ENCODE data around the gene CACNA1A. TPM values are rescaled to one million over a fixed set of nuclear protein-coding genes. Genes with fewer than 3 reads are reported as not detected.

Gene CACNA1A
- total RNA-seq, 2 experiments from 2014 or later = 1.4 to 2.1 TPM

- DNase-seq (no peak), ATAC-seq (no peak)
- CTCF ChIA-PET = no interaction called here
- Mint-ChIP-seq H3K4me1 (no peaks in the 10 kb centered on the region), H3K4me3 (no peak overlapping the region), H3K36me3 (no peaks in the 10 kb centered on the region), H3K9me3 (ENCODE audit: low read depth) (no peaks in the 10 kb centered on the region), H3K27me3 (peaks cover 26% of the 10 kb centered on the region), H3K27ac (no peak overlapping the region)
Measured at GRCh38 chr19:13298565-13299481, 207.5 kb downstream of the CACNA1A start.

GRCh38 chr19:13297023-13297422 lies 209.3 kb downstream of the CACNA1A start:
- no peak for ATAC-seq
- Mint-ChIP-seq H3K4me1 (no peaks in the 10 kb centered on the region), H3K9me3 (ENCODE audit: low read depth) (no peaks in the 10 kb centered on the region), H3K4me3 (no peak overlapping the region), H3K27ac (no peak overlapping the region), H3K27me3 (peaks cover 23% of the 10 kb centered on the region), H3K36me3 (no peaks in the 10 kb centered on the region)
- no peak for DNase-seq
- CTCF ChIA-PET = no interaction called here

GRCh38 chr19:13294812-13295567 lies 211.3 kb downstream of the CACNA1A start:
- no peaks in the 10 kb centered on the region for H3K9me3 Mint-ChIP-seq (ENCODE audit: low read depth)
- H3K27me3 Mint-ChIP-seq = peaks cover 14% of the 10 kb centered on the region
- ATAC-seq (no peak), DNase-seq (no peak)
- no peaks in the 10 kb centered on the region for H3K36me3 Mint-ChIP-seq
- CTCF ChIA-PET = no interaction called here
- no peaks in the 10 kb centered on the region for H3K4me1 Mint-ChIP-seq
- H3K27ac Mint-ChIP-seq = no peak overlapping the region
- no peak overlapping the region for H3K4me3 Mint-ChIP-seq

GRCh38 chr19:13291913-13292312 lies 214.4 kb downstream of the CACNA1A start:
- H3K36me3 Mint-ChIP-seq = no peaks in the 10 kb centered on the region
- ATAC-seq (no peak), DNase-seq (no peak)
- no peak overlapping the region for H3K4me3 Mint-ChIP-seq
- peaks cover 3% of the 10 kb centered on the region for H3K27me3 Mint-ChIP-seq
- H3K9me3 Mint-ChIP-seq (ENCODE audit: low read depth) = no peaks in the 10 kb centered on the region
- H3K27ac Mint-ChIP-seq = no peak overlapping the region
- CTCF ChIA-PET = interaction anchor here (1.3 kb wide), 1 partner anchor 13 kb away, joined by 3 read pairs; no protein-coding TSS in a partner anchor
- H3K4me1 Mint-ChIP-seq = no peaks in the 10 kb centered on the region

- DNase-seq = no peak
- CTCF ChIA-PET = interaction anchor here (1.3 kb wide), 1 partner anchor 12 kb away, joined by 3 read pairs; no protein-coding TSS in a partner anchor
- no peaks in the 10 kb centered on the region for H3K4me1 Mint-ChIP-seq
Measured at GRCh38 chr19:13290741-13291140, 215.5 kb downstream of the CACNA1A start.

GRCh38 chr19:13289295-13289694 lies 217.0 kb downstream of the CACNA1A start:
- no peaks in the 10 kb centered on the region for H3K36me3 Mint-ChIP-seq
- H3K27me3 Mint-ChIP-seq = no peaks in the 10 kb centered on the region
- H3K27ac Mint-ChIP-seq = no peak overlapping the region
- no peaks in the 10 kb centered on the region for H3K9me3 Mint-ChIP-seq (ENCODE audit: low read depth)
- no peak overlapping the region for H3K4me3 Mint-ChIP-seq
- ATAC-seq (no peak), DNase-seq (no peak)
- no peaks in the 10 kb centered on the region for H3K4me1 Mint-ChIP-seq
- CTCF ChIA-PET = interaction anchor here (1.4 kb wide), 1 partner anchor 12 kb away, joined by 4 read pairs; no protein-coding TSS in a partner anchor

More at GRCh38 chr19:13290741-13291140, 215.5 kb downstream of the CACNA1A start:
- no peak for ATAC-seq
- no peak overlapping the region for H3K27ac Mint-ChIP-seq
- peaks cover 2% of the 10 kb centered on the region for H3K27me3 Mint-ChIP-seq
- H3K4me3 Mint-ChIP-seq = no peak overlapping the region
- H3K9me3 Mint-ChIP-seq (ENCODE audit: low read depth) = no peaks in the 10 kb centered on the region
- H3K36me3 Mint-ChIP-seq = no peaks in the 10 kb centered on the region

GRCh38 chr19:13286195-13286985 lies 219.9 kb downstream of the CACNA1A start:
- no peaks in the 10 kb centered on the region for H3K9me3 Mint-ChIP-seq (ENCODE audit: low read depth)
- no peak for ATAC-seq
- H3K27me3 Mint-ChIP-seq = peaks cover 4% of the 10 kb centered on the region
- H3K4me3 Mint-ChIP-seq = no peak overlapping the region
- CTCF ChIA-PET = interaction anchor here (1.0 kb wide), 1 partner anchor 8 kb away, joined by 5 read pairs; no protein-coding TSS in a partner anchor
- H3K36me3 Mint-ChIP-seq = no peaks in the 10 kb centered on the region
- no peak overlapping the region for H3K27ac Mint-ChIP-seq
- H3K4me1 Mint-ChIP-seq = no peaks in the 10 kb centered on the region
- no peak for DNase-seq

- peaks cover 4% of the 10 kb centered on the region for H3K27me3 Mint-ChIP-seq
- H3K4me1 Mint-ChIP-seq = no peaks in the 10 kb centered on the region
- no peaks in the 10 kb centered on the region for H3K36me3 Mint-ChIP-seq
- CTCF ChIA-PET = no interaction called here
- no peak overlapping the region for H3K27ac Mint-ChIP-seq
- no peaks in the 10 kb centered on the region for H3K9me3 Mint-ChIP-seq (ENCODE audit: low read depth)
- DNase-seq = no peak
- no peak for ATAC-seq
- no peak overlapping the region for H3K4me3 Mint-ChIP-seq
Measured at GRCh38 chr19:13284929-13285928, 221.1 kb downstream of the CACNA1A start.

GRCh38 chr19:13283871-13284270 lies 222.4 kb downstream of the CACNA1A start:
- CTCF ChIA-PET = interaction anchor here (0.9 kb wide), 1 partner anchor 190 kb away, joined by 4 read pairs; no protein-coding TSS in a partner anchor
- no peak for ATAC-seq
- DNase-seq = no peak
- Mint-ChIP-seq H3K4me3 (no peak overlapping the region), H3K4me1 (no peaks in the 10 kb centered on the region), H3K27ac (no peak overlapping the region), H3K9me3 (ENCODE audit: low read depth) (no peaks in the 10 kb centered on the region), H3K27me3 (peaks cover 4% of the 10 kb centered on the region), H3K36me3 (no peaks in the 10 kb centered on the region)

- Mint-ChIP-seq H3K9me3 (ENCODE audit: low read depth) (no peaks in the 10 kb centered on the region), H3K27me3 (peaks cover 4% of the 10 kb centered on the region), H3K4me3 (no peak overlapping the region), H3K4me1 (peaks cover 9% of the 10 kb centered on the region), H3K27ac (no peak overlapping the region), H3K36me3 (no peaks in the 10 kb centered on the region)
- ATAC-seq (no peak), DNase-seq (no peak)
- CTCF ChIA-PET = interaction anchor here (0.8 to 2.1 kb wide), 2 partner anchors 296 to 307 kb away, joined by 3 to 11 read pairs; no protein-coding TSS in a partner anchor
Measured at GRCh38 chr19:13282486-13283065, 223.7 kb downstream of the CACNA1A start.

- no peak for ATAC-seq
- Mint-ChIP-seq H3K4me1 (peaks cover 17% of the 10 kb centered on the region), H3K9me3 (ENCODE audit: low read depth) (no peaks in the 10 kb centered on the region), H3K27ac (no peak overlapping the region), H3K27me3 (peaks cover 4% of the 10 kb centered on the region), H3K4me3 (no peak overlapping the region), H3K36me3 (no peaks in the 10 kb centered on the region)
- CTCF ChIA-PET = interaction anchor here (0.6 to 2.1 kb wide), 5 partner anchors 35 to 308 kb away, joined by 3 to 11 read pairs (median 3); no protein-coding TSS in a partner anchor
- no peak for DNase-seq
Measured at GRCh38 chr19:13281567-13282291, 224.6 kb downstream of the CACNA1A start.

Data from activated CD8-positive, alpha-beta memory T cell treated with anti-CD3 and anti-CD28 coated beads, Interleukin-2, amount 10 ng/mL, durations not matched to agents 7 days and 5 days (primary cell).